ENCODE results near the gene RIN3. TPM values are rescaled to one million over a fixed set of nuclear protein-coding genes. Genes with fewer than 3 reads are reported as not detected.
A peak's percentile ranks its signal among the peaks of the same experiment; 100 is the strongest.
"Not testable (repeated sequence)": the region's sequence is repeated elsewhere in the genome, so short reads cannot be mapped to it uniquely, and the experiment has no call there.

The RIN3 gene
- total RNA-seq, 1 experiment from 2014 or later, result 4.8 TPM

- H3K79me2 ChIP-seq (ENCODE audit: low read length), result no peaks in the 10 kb centered on the region
- ChIA-PET POLR2A (ENCODE audit: unreplicated experiment) (no interaction called here), CTCF (no interaction called here)
- H3K9me3 ChIP-seq (ENCODE audit: low read length), result no peaks in the 10 kb centered on the region
- no peak overlapping the region for H3K27ac ChIP-seq (ENCODE audit: low read length)
- no peaks in the 10 kb centered on the region for H3F3A ChIP-seq (ENCODE audit: low read length, unreplicated experiment)
- H4K20me1 ChIP-seq (ENCODE audit: low read length), result no peaks in the 10 kb centered on the region
- TF ChIP-seq EZH2phosphoT487 (IDR thresholded peaks at IDR 0.05; ENCODE audit: borderline replicate concordance, low read length), result no peak
- TF ChIP-seq CTCF (conservative IDR thresholded peaks at IDR 0.05; ENCODE audit: low read depth, low read length), result no peak
- no peak for TF ChIP-seq EZH2 (IDR thresholded peaks at IDR 0.05; ENCODE audit: low read length, unreplicated experiment)
- ATAC-seq (no peak), DNase-seq (no peak)
- H2AFZ ChIP-seq (ENCODE audit: low read length), result no peak overlapping the region
- no peaks in the 10 kb centered on the region for H3K9me2 ChIP-seq (replicated peaks; ENCODE audit: low read length)
- intact Hi-C loops (cut with micrococcal nuclease), result no loop called here
- no peaks in the 10 kb centered on the region for H3K27me3 ChIP-seq (ENCODE audit: low read length)
- no peaks in the 10 kb centered on the region for H3K36me3 ChIP-seq (ENCODE audit: low read depth, low read length)
- H3K9ac ChIP-seq (ENCODE audit: low read length), result no peak overlapping the region
- no peak overlapping the region for H3K4me3 ChIP-seq (ENCODE audit: low read length)
- BruUV-seq (replicated peaks), result no TSS peak
- H3K4me2 ChIP-seq (ENCODE audit: low read length), result no peak overlapping the region
- H3K4me1 ChIP-seq (ENCODE audit: insufficient read depth, low read length), result no peaks in the 10 kb centered on the region; the same call in 1 of the 2 replicates
Observed at GRCh38 chr14:92637864-92638263, 124.3 kb downstream of the RIN3 start.

- Histone ChIP-seq H3K27ac (ENCODE audit: low read length) (no peak overlapping the region), H3K79me2 (ENCODE audit: low read length) (no peaks in the 10 kb centered on the region), H3K9me2 (replicated peaks; ENCODE audit: low read length) (no peaks in the 10 kb centered on the region), H3F3A (ENCODE audit: low read length, unreplicated experiment) (no peaks in the 10 kb centered on the region), H3K4me2 (ENCODE audit: low read length) (no peak overlapping the region), H2AFZ (ENCODE audit: low read length) (no peak overlapping the region), H3K4me3 (ENCODE audit: low read length) (no peak overlapping the region), H3K9ac (ENCODE audit: low read length) (no peak overlapping the region), H4K20me1 (ENCODE audit: low read length) (no peaks in the 10 kb centered on the region), H3K4me1 (ENCODE audit: insufficient read depth, low read length) (no peaks in the 10 kb centered on the region; the same call in 1 of the 2 replicates), H3K27me3 (ENCODE audit: low read length) (no peaks in the 10 kb centered on the region), H3K36me3 (ENCODE audit: low read depth, low read length) (no peaks in the 10 kb centered on the region), H3K9me3 (ENCODE audit: low read length) (no peaks in the 10 kb centered on the region)
- intact Hi-C loops (cut with micrococcal nuclease), result no loop called here
- BruUV-seq (replicated peaks), result no TSS peak
- ATAC-seq, result no peak
- no peak for DNase-seq
- POLR2A ChIA-PET (ENCODE audit: unreplicated experiment), result no interaction called here
- CTCF ChIA-PET, result no interaction called here
- TF ChIP-seq EZH2phosphoT487 (IDR thresholded peaks at IDR 0.05; ENCODE audit: borderline replicate concordance, low read length) (no peak), CTCF (conservative IDR thresholded peaks at IDR 0.05; ENCODE audit: low read depth, low read length) (no peak), EZH2 (IDR thresholded peaks at IDR 0.05; ENCODE audit: low read length, unreplicated experiment) (no peak)
Observed at GRCh38 chr14:92638266-92638665, 124.7 kb downstream of the RIN3 start.

GRCh38 chr14:92638904-92639303, 125.3 kb downstream of the RIN3 start:
- H3K4me2 ChIP-seq (ENCODE audit: low read length), result no peak overlapping the region
- ATAC-seq, result peak; percentile 35; the same call in 1 of the 2 replicates
- no peaks in the 10 kb centered on the region for H3K36me3 ChIP-seq (ENCODE audit: low read depth, low read length)
- ChIA-PET CTCF (no interaction called here), POLR2A (ENCODE audit: unreplicated experiment) (no interaction called here)
- H3K27ac ChIP-seq (ENCODE audit: low read length), result no peak overlapping the region
- H2AFZ ChIP-seq (ENCODE audit: low read length), result no peak overlapping the region
- intact Hi-C loops (cut with micrococcal nuclease), result no loop called here
- H3K9ac ChIP-seq (ENCODE audit: low read length), result no peak overlapping the region
- H3K27me3 ChIP-seq (ENCODE audit: low read length), result no peaks in the 10 kb centered on the region
- no peak for TF ChIP-seq EZH2 (IDR thresholded peaks at IDR 0.05; ENCODE audit: low read length, unreplicated experiment)
- no peak for TF ChIP-seq EZH2phosphoT487 (IDR thresholded peaks at IDR 0.05; ENCODE audit: borderline replicate concordance, low read length)
- TF ChIP-seq CTCF (conservative IDR thresholded peaks at IDR 0.05; ENCODE audit: low read depth, low read length), result no peak
- H3F3A ChIP-seq (ENCODE audit: low read length, unreplicated experiment), result no peaks in the 10 kb centered on the region
- no peaks in the 10 kb centered on the region for H3K79me2 ChIP-seq (ENCODE audit: low read length)
- H3K4me1 ChIP-seq (ENCODE audit: insufficient read depth, low read length), result peaks cover 4% of the 10 kb centered on the region
- H3K4me3 ChIP-seq (ENCODE audit: low read length), result no peak overlapping the region
- DNase-seq, result no peak
- no peaks in the 10 kb centered on the region for H3K9me3 ChIP-seq (ENCODE audit: low read length)
- no peaks in the 10 kb centered on the region for H3K9me2 ChIP-seq (replicated peaks; ENCODE audit: low read length)
- no peaks in the 10 kb centered on the region for H4K20me1 ChIP-seq (ENCODE audit: low read length)
- BruUV-seq (replicated peaks), result no TSS peak

- H3K36me3 ChIP-seq (ENCODE audit: low read depth, low read length); H3K27me3 ChIP-seq (ENCODE audit: low read length); H3K9me2 ChIP-seq (replicated peaks; ENCODE audit: low read length); H3K9ac ChIP-seq (ENCODE audit: low read length); H3K79me2 ChIP-seq (ENCODE audit: low read length); H2AFZ ChIP-seq (ENCODE audit: low read length); BruUV-seq (replicated peaks); H3K4me3 ChIP-seq (ENCODE audit: low read length); intact Hi-C loops (cut with micrococcal nuclease); H3K27ac ChIP-seq (ENCODE audit: low read length); H3K4me2 ChIP-seq (ENCODE audit: low read length); DNase-seq; POLR2A ChIA-PET (ENCODE audit: unreplicated experiment); H3F3A ChIP-seq (ENCODE audit: low read length, unreplicated experiment); CTCF ChIA-PET; ATAC-seq; H4K20me1 ChIP-seq (ENCODE audit: low read length); H3K9me3 ChIP-seq (ENCODE audit: low read length): not testable (repeated sequence)
- H3K4me1 ChIP-seq (ENCODE audit: insufficient read depth, low read length), result peaks cover 11% of the 10 kb centered on the region
Observed at GRCh38 chr14:92639472-92640117, 126.0 kb downstream of the RIN3 start.

Data from PC-3 (cell line).